Stimulated activated effector memory CD8-positive, alpha-beta T cell treated with anti-CD3 and anti-CD28 coated beads, Interleukin-12 subunit alpha, Interleukin-12 subunit beta, amount 100 ng/mL, for 72 hours (primary cell): ENCODE results near the gene ARID4B.
"Not testable (repeated sequence)": the region's sequence is repeated elsewhere in the genome, so short reads cannot be mapped to it uniquely, and the experiment has no call there.

ENCODE experiments used
- ATAC-seq: fragments of 150-1000 bp; cut with Tn5 transposase; 2 replicates; pipeline ENCODE4 v1.10.0; 2021
- DNase-seq, 2 donors: peaks; one replicate each; pipeline ENCODE4 v3.0.0; 2021 to 2022; ENCODE audit warnings: low spot score in 2 of 2
- H3K27ac Mint-ChIP-seq: one replicate; pipeline ENCODE4 v1.8.0; 2022; ENCODE audit warnings: mild to moderate bottlenecking, mixed read lengths
- H3K36me3 Mint-ChIP-seq: one replicate; pipeline ENCODE4 v1.8.0; 2022; ENCODE audit warnings: mild to moderate bottlenecking, mixed read lengths
- H3K4me1 Mint-ChIP-seq: one replicate; pipeline ENCODE4 v1.8.0; 2022; ENCODE audit warnings: mixed read lengths
- H3K4me3 Mint-ChIP-seq: one replicate; pipeline ENCODE4 v1.8.0; 2022; ENCODE audit warnings: mild to moderate bottlenecking, mixed read lengths
- H3K9me3 Mint-ChIP-seq: one replicate; pipeline ENCODE4 v1.8.0; 2022; ENCODE audit warnings: mixed read lengths

ARID4B gene

GRCh38 chr1:235293322-235293942, 34.5 kb downstream of the ARID4B start:
- no peak overlapping the region for H3K27ac Mint-ChIP-seq

DNA sequence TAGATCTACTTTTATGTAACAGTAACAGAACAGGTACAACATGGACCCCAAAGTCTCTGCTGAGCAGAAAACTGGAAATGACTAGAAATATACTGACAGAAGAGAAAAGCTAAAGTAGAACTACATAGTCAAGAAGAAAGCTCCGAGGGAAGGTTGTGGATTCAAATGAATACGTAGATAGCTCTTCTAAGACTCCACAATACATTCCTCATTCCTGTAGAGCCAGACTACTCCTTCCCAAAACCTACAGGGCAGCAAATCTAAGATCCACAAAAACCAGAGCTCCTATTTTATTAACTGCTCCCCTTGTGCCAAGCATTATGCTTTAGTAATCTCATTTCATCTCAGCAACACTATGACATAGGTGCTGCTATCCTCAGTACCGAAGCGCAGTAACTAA, 35.2 kb downstream of the ARID4B start:
- DNase-seq = no peak
- Mint-ChIP-seq H3K36me3 (peaks cover 11% of the 10 kb centered on the region), H3K4me3 (no peak overlapping the region), H3K27ac (no peak overlapping the region), H3K4me1 (peaks cover 43% of the 10 kb centered on the region), H3K9me3 (no peaks in the 10 kb centered on the region)
- no peak for ATAC-seq

More at GRCh38 chr1:235293322-235293942, 34.5 kb downstream of the ARID4B start:
- ATAC-seq (no peak), DNase-seq (no peak)
- no peaks in the 10 kb centered on the region for H3K9me3 Mint-ChIP-seq
- H3K4me1 Mint-ChIP-seq = peaks cover 45% of the 10 kb centered on the region
- no peak overlapping the region for H3K4me3 Mint-ChIP-seq
- H3K36me3 Mint-ChIP-seq = peaks cover 11% of the 10 kb centered on the region

GRCh38 chr1:235291599-235292091, 36.3 kb downstream of the ARID4B start:
- DNase-seq (no peak), ATAC-seq (no peak)
- Mint-ChIP-seq H3K9me3 (no peaks in the 10 kb centered on the region), H3K27ac (no peak overlapping the region), H3K4me3 (no peak overlapping the region), H3K36me3 (peaks cover 16% of the 10 kb centered on the region), H3K4me1 (peaks cover 43% of the 10 kb centered on the region)

GRCh38 chr1:235290740-235291502, 37.1 kb downstream of the ARID4B start:
- peaks cover 51% of the 10 kb centered on the region for H3K4me1 Mint-ChIP-seq

DNA sequence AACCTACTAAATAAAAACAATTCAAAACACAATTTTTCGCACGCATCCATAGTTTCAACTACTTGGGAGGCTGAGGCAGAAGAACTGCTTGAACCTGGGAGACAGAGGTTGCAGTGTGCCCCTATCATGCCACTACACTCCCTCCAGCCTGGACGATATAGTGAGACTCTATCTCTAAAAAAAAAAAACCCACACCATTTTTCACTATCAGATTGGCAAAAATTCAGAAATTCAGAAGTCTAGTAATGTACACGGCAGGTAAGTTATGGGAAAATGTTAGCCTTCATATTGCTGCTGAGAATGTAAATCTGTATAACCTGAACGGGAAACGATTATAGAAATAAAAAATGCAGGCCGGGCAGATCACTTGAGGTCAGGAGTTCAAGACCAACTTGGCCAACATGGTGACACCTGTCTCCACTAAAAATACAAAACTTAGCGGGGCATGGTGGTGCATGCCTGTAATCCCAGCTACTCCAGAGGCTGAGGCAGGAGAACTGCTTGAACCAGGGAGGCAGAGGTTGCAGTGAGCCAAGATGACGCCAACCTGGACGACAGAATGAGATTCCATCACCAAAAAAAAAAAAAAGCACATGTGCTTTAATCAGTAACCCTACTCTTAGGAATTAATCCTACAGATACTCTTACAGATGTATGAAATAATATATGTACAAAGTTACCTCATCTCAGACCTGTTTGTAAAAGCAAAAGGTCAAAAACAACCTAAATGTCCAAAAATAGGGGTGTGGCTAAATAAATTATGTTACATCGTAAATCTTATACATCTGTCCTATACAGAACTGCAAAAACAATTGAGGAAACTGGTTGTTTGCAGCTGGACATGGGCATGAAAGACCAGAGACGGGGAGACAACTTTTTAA, 37.9 kb downstream of the ARID4B start:
- no peak for ATAC-seq
- H3K27ac Mint-ChIP-seq = no peak overlapping the region
- no peaks in the 10 kb centered on the region for H3K9me3 Mint-ChIP-seq

More at GRCh38 chr1:235290740-235291502, 37.1 kb downstream of the ARID4B start:
- no peak overlapping the region for H3K4me3 Mint-ChIP-seq
- H3K9me3 Mint-ChIP-seq = no peaks in the 10 kb centered on the region
- DNase-seq (no peak), ATAC-seq (no peak)
- no peak overlapping the region for H3K27ac Mint-ChIP-seq
- H3K36me3 Mint-ChIP-seq = peaks cover 15% of the 10 kb centered on the region

DNA sequence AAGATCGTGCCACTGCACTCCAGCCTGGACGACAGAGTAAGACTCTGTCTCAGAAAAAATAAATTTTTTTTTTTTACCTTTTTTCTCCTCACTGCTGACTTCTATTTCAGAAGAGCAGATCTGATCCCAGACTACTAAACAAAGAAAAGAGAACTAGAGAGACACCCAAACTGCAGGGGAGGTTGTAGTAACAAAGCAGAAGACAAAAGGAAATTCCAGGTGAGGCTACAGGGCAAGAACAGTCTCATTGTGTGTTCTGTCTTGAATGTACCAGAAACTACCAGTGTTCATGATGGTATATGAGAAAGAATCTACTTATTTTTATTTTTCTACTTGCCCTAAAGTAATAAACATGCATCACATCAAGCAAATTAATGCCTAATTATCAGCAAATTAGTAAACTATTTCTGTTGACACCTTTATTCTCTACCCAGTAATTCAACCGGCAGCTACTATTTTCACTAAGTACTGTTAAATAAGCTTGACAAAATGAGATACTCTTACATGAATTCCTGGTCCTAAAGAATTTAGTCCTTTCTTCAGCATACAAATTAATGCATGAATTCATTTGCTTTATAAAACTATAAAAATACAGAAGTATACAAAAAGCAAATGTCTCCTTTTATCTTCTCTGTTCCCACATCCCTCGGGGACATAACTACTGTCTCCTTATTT, 40.6 kb downstream of the ARID4B start:
- peak overlapping the region; percentile 5 for H3K27ac Mint-ChIP-seq
- no peak for DNase-seq
- peaks cover 10% of the 10 kb centered on the region for H3K36me3 Mint-ChIP-seq
- no peak for ATAC-seq
- H3K4me1 Mint-ChIP-seq = peaks cover 51% of the 10 kb centered on the region
- H3K9me3 Mint-ChIP-seq = no peaks in the 10 kb centered on the region
- H3K4me3 Mint-ChIP-seq = no peak overlapping the region

More for the DNA sequence above, 37.9 kb downstream of the ARID4B start:
- H3K36me3 Mint-ChIP-seq = peaks cover 10% of the 10 kb centered on the region
- H3K4me1 Mint-ChIP-seq = peaks cover 56% of the 10 kb centered on the region
- H3K4me3 Mint-ChIP-seq = no peak overlapping the region
- no peak for DNase-seq

- Mint-ChIP-seq H3K4me1 (peaks cover 48% of the 10 kb centered on the region), H3K36me3 (peaks cover 10% of the 10 kb centered on the region), H3K27ac (peak overlapping the region; percentile 5), H3K9me3 (no peaks in the 10 kb centered on the region), H3K4me3 (no peak overlapping the region)
- ATAC-seq = peak; percentile 79
- no peak for DNase-seq
Measured at GRCh38 chr1:235286667-235287066, 41.3 kb downstream of the ARID4B start.

GRCh38 chr1:235284231-235284769, 43.7 kb downstream of the ARID4B start:
- H3K36me3 Mint-ChIP-seq = peaks cover 5% of the 10 kb centered on the region
- DNase-seq (no peak), ATAC-seq (no peak)
- H3K4me1 Mint-ChIP-seq = peaks cover 46% of the 10 kb centered on the region
- H3K9me3 Mint-ChIP-seq = no peaks in the 10 kb centered on the region
- H3K4me3 Mint-ChIP-seq = no peak overlapping the region
- no peak overlapping the region for H3K27ac Mint-ChIP-seq

GRCh38 chr1:235283636-235284035, 44.3 kb downstream of the ARID4B start:
- not testable (repeated sequence) for H3K27ac Mint-ChIP-seq, H3K9me3 Mint-ChIP-seq, H3K36me3 Mint-ChIP-seq, H3K4me3 Mint-ChIP-seq, ATAC-seq, DNase-seq
- H3K4me1 Mint-ChIP-seq = peaks cover 49% of the 10 kb centered on the region

GRCh38 chr1:235280467-235280866, 47.5 kb downstream of the ARID4B start:
- no peak overlapping the region for H3K27ac Mint-ChIP-seq
- H3K36me3 Mint-ChIP-seq = no peaks in the 10 kb centered on the region
- no peak for DNase-seq

GRCh38 chr1:235279694-235280093, 48.3 kb downstream of the ARID4B start:
- no peak for ATAC-seq
- no peaks in the 10 kb centered on the region for H3K9me3 Mint-ChIP-seq
- H3K4me1 Mint-ChIP-seq = peaks cover 42% of the 10 kb centered on the region
- H3K4me3 Mint-ChIP-seq = no peak overlapping the region
- no peak overlapping the region for H3K27ac Mint-ChIP-seq
- H3K36me3 Mint-ChIP-seq = no peaks in the 10 kb centered on the region
- no peak for DNase-seq

More at GRCh38 chr1:235280467-235280866, 47.5 kb downstream of the ARID4B start:
- ATAC-seq = no peak
- Mint-ChIP-seq H3K4me3 (no peak overlapping the region), H3K4me1 (peaks cover 42% of the 10 kb centered on the region), H3K9me3 (no peaks in the 10 kb centered on the region)

DNA sequence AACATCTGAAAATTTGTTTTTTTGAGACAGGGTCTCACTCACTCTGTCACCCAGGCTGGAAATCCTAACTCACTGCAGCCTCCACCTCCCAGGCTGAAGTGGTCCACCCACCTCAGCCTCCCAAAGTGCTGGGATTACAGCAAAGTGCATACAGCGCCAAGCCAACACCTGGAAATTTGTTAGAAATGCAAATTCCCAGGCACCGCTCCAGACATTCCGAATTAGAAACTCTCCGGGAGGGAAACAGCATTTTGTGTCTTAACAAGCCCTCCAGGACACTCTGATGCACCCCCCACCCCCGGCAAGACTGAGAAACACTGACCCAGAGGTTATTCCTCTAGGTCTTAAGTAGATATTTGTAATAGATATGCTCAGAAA, 49.1 kb downstream of the ARID4B start:
- H3K4me1 Mint-ChIP-seq = peaks cover 42% of the 10 kb centered on the region
- no peak overlapping the region for H3K4me3 Mint-ChIP-seq
- DNase-seq (no peak), ATAC-seq (no peak)
- no peak overlapping the region for H3K27ac Mint-ChIP-seq
- H3K36me3 Mint-ChIP-seq = no peaks in the 10 kb centered on the region
- H3K9me3 Mint-ChIP-seq = no peaks in the 10 kb centered on the region

DNA sequence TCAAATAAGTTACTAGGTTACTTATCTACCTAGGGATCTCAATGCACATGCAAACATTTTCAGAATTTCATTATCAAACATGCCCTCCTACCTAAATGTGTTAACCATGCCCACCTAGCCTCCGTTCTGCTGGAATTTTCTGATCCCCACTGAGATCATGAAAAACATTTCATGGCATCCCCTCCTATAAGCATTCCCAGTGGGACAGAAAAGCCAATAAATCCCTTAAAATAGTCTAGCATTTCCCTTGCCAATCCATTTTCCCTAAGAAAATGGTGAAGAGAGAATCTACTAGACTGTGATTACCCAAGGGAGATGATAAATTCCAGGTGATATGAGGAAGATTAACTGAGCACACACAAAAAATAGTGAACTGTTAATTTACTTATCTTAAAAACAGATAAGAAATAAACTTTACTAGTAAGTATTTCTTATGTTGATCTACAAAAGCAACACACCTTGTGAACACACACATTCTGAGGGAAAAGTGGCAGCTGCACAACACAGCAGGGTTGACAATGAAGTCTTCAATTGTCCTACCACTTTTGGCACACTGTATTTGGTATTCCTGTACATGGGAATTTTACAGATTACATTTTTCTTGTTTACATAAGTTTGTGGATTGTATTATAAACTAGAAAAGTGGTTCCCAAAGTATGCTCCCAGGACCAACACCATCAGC, 49.6 kb downstream of the ARID4B start:
- no peak for ATAC-seq
- H3K4me1 Mint-ChIP-seq = peaks cover 42% of the 10 kb centered on the region
- H3K36me3 Mint-ChIP-seq = no peaks in the 10 kb centered on the region

DNA sequence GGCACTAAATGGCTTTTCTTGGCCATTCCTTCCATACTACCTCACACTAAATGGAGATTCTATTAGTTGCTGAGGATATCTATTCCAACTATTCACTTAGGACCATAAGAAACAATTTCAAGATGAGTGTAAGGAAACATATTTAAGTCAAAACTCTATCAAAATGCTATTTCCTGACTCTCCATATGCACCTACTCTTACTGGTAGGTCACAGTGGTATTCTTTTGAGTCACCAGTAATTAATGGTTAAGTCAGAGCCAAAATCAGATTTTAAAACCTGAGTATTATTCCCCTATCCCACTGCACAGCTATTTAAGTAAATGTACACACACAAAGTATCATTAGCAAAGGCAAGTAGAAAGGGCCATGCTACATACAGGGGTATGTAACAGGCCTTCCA, 50.3 kb downstream of the ARID4B start:
- DNase-seq (no peak), ATAC-seq (peak; percentile 67)
- Mint-ChIP-seq H3K9me3 (no peaks in the 10 kb centered on the region), H3K27ac (no peak overlapping the region), H3K4me1 (peaks cover 42% of the 10 kb centered on the region), H3K36me3 (no peaks in the 10 kb centered on the region), H3K4me3 (no peak overlapping the region)

More for the DNA sequence above, 49.6 kb downstream of the ARID4B start:
- Mint-ChIP-seq H3K27ac (no peak overlapping the region), H3K9me3 (no peaks in the 10 kb centered on the region), H3K4me3 (no peak overlapping the region)
- no peak for DNase-seq
